Neural crest cell (in vitro differentiated cells): ENCODE data around the gene H2AZ1. TPM values are rescaled to one million over a fixed set of nuclear protein-coding genes. Genes with fewer than 3 reads are reported as not detected.

Experiments used
- DNase-seq: peaks from one replicate; pipeline ENCODE4 v3.0.0; 2021; ENCODE audit warnings: low read depth, mixed read lengths, low spot score
- H3K27ac Mint-ChIP-seq: one replicate; pipeline ENCODE4 v1.8.0; 2021; ENCODE audit warnings: mild to moderate bottlenecking, mixed read lengths; ENCODE audit not compliant: unreplicated experiment
- H3K27me3 Mint-ChIP-seq: 2 replicates; pipeline ENCODE4 v1.8.0; 2021; ENCODE audit warnings: low read depth, mild to moderate bottlenecking, mixed read lengths
- H3K36me3 Mint-ChIP-seq: 2 replicates; pipeline ENCODE4 v1.8.0; 2021; ENCODE audit warnings: low read depth, mild to moderate bottlenecking, mixed read lengths
- H3K4me1 Mint-ChIP-seq: 2 replicates; pipeline ENCODE4 v1.8.0; 2021; ENCODE audit warnings: mixed read lengths
- H3K4me3 Mint-ChIP-seq: one replicate; pipeline ENCODE4 v1.8.0; 2021; ENCODE audit warnings: mild to moderate bottlenecking, mixed read lengths
- H3K9me3 Mint-ChIP-seq: 2 replicates; pipeline ENCODE4 v1.8.0; 2021; ENCODE audit warnings: mixed read lengths
- total RNA-seq: library from RNA; stranded (reverse); gene quantifications from 2 replicates; pipeline ENCODE4 v1.2.1, GENCODE V29; 2021
- TF ChIP-seq, protein P1 (sequence below): fragments of 200-600 bp; sonication (generic); conservative IDR thresholded peaks from 2 replicates; pipeline ENCODE4 v1.5.0; 2021; ENCODE audit warnings: antibody characterized with exemption, mild to moderate bottlenecking

Gene H2AZ1
- total RNA-seq, 1 donor from 2014 or later: 801 TPM

DNA sequence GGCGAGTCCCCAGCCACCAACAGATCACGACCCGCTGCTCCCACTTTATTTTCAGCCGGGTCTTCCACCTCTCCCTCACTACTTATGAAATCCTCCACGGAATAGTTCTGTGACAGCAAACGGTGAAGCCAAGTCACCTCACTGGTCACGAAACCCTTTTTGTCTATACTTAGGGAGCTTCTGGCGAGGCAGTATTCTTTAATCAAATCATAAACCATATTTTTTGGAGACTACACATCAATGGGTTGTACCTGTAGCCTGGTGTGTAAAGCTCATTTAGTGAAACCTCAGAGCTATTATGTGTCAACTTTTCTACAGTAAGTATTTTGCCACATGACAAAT lies 809 bp upstream of the H2AZ1 start:
- peaks cover 18% of the 10 kb centered on the region for H3K4me1 Mint-ChIP-seq
- H3K9me3 Mint-ChIP-seq: no peaks in the 10 kb centered on the region
- H3K36me3 Mint-ChIP-seq: peaks cover 14% of the 10 kb centered on the region
- no peak overlapping the region for H3K27ac Mint-ChIP-seq
- H3K4me3 Mint-ChIP-seq: no peak overlapping the region
- TF ChIP-seq, protein P1, sequence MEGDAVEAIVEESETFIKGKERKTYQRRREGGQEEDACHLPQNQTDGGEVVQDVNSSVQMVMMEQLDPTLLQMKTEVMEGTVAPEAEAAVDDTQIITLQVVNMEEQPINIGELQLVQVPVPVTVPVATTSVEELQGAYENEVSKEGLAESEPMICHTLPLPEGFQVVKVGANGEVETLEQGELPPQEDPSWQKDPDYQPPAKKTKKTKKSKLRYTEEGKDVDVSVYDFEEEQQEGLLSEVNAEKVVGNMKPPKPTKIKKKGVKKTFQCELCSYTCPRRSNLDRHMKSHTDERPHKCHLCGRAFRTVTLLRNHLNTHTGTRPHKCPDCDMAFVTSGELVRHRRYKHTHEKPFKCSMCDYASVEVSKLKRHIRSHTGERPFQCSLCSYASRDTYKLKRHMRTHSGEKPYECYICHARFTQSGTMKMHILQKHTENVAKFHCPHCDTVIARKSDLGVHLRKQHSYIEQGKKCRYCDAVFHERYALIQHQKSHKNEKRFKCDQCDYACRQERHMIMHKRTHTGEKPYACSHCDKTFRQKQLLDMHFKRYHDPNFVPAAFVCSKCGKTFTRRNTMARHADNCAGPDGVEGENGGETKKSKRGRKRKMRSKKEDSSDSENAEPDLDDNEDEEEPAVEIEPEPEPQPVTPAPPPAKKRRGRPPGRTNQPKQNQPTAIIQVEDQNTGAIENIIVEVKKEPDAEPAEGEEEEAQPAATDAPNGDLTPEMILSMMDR: no peak
- DNase-seq: no peak
- H3K27me3 Mint-ChIP-seq: peaks cover 4% of the 10 kb centered on the region

DNA sequence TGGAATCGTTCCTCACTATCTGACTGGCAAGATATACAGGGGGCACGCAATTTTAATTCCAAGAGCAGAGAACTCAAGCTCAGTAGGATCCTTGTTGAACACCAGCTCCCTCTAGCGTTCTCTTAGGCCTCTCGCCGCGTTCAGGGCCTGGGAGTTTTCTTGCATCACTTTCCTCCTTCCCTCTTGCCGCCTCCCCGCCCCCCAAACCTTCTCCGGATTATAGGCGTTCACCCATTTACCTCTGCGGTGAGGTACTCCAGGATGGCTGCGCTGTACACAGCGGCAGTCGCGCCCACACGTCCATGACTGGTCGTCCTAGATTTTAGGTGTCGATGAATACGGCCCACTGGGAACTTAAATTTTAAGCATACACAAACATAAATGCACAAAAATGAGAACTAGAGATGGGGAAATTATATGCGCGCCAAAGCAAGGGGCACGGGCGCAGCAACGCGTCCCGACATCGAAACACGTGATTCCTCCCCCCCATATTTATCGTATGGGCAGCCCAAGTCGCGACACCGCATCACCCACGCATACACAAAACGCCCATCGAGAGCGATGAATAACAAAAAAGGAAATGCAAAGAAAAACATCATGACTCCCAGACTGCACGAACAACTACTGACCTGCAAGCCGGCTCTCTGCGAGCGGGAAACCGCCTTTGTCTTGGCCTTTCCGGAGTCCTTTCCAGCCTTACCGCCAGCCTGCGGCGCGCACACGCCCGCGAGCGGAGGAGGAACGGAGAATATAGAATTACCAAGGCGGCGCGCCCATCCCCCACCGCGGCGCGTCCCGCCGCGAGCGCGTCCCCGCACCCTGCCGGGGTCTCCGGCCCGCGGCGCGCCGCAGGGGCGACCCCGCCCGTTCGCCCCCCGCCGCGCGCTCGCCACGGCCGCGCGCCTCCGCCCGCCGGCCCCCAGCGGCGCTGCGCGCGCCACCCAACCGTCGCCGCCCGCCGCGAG lies 759 bp downstream of the H2AZ1 start:
- DNase-seq: peak; percentile 81
- H3K36me3 Mint-ChIP-seq: peaks cover 19% of the 10 kb centered on the region
- H3K27ac Mint-ChIP-seq: no peak overlapping the region
- peaks cover 31% of the 10 kb centered on the region for H3K4me1 Mint-ChIP-seq
- peaks cover 6% of the 10 kb centered on the region for H3K27me3 Mint-ChIP-seq
- H3K4me3 Mint-ChIP-seq: no peak overlapping the region
- TF ChIP-seq, protein P1: peak; percentile 85
- H3K9me3 Mint-ChIP-seq: no peaks in the 10 kb centered on the region

DNA sequence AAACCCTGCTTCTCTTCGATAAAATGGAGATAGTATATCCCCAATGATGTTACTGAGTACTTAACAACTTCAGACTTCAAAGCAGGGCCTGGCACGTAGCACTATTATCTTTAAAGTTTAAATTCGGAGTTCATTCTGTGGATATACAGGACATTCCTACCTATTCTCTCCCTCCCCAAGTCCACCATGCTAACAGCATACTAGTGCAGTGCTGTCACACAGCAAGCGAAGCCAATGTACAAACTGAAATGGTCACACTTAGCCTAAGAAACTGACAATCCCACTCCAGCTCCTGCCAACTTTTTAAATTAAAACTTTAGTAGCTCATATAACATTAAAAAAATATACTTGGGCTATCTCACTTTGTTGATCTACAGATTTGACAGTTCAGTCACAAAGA lies 2.5 kb downstream of the H2AZ1 start:
- TF ChIP-seq, protein P1: no peak
- H3K4me1 Mint-ChIP-seq: peaks cover 46% of the 10 kb centered on the region
- H3K36me3 Mint-ChIP-seq: peaks cover 24% of the 10 kb centered on the region
- peaks cover 6% of the 10 kb centered on the region for H3K27me3 Mint-ChIP-seq
- no peak overlapping the region for H3K4me3 Mint-ChIP-seq
- no peaks in the 10 kb centered on the region for H3K9me3 Mint-ChIP-seq
- DNase-seq: no peak
- no peak overlapping the region for H3K27ac Mint-ChIP-seq

DNA sequence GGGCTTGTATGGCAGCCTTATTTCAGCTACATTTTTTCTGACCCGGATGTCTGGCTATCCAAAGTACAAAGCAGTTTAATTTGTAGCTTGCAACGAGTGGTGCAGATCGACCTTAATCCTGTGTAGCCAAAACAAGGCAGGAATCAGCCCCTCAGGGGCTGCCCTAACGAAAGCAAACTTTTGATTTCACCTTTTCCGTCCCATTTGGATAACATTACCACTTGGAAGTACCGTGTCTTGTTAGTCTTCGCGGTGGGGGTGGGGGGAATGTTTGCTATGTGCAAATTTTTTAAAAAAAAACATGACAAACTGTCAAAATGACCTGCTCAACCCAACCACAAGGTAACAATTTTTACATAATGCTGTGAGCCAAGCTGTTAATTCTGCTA lies 2.9 kb downstream of the H2AZ1 start:
- peak overlapping the region; percentile 96 for H3K27ac Mint-ChIP-seq

DNA sequence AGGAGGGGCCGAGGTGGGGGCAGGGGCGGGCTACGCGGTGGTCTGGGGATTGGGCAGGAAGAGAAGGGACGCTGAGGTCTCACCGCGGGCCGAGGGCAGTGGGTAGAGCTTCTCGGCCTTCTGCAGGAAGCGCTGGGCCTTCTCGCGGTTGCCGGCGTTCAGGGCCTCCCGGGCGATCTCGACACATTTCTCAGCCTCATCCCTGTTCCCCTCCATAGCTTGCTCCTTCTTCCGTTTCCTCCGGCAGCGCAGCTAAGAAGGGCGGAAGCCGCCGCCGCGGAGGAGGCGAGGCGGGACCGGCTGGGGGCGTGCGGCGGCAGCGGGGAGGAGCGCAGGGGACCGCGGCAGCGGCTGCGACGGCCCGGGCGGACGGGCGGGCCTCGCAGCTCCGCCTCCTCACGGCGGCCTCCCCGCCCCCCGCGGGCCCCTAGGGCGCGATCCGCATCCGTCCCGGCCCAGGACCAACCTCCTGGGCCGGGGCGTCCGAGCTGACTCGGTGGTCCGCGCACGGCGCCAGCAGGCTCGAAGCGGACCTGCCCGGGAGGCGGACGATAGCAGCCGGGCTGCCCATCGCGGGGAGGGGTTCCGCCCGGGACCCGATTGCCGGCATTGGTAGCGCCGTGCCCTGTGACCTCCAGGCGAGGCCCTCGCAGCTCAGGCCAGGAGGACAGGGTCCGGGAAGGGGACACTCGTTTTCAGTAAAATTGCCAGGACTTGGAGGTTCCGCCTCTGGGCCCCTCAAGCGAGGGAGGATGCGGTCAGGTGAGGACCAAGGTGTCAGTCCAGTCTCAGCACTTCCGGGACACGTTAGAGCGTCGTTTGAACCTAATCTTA lies 3.5 kb downstream of the H2AZ1 start, which contains the start of gene DNAJB14:
Gene DNAJB14 (minus strand): TSS at position 263 of the 834 bp plus-strand sequence. CDS start 47 bp downstream, at position 216.
- Mint-ChIP-seq H3K4me1 (peaks cover 47% of the 10 kb centered on the region), H3K9me3 (no peaks in the 10 kb centered on the region), H3K27me3 (peaks cover 6% of the 10 kb centered on the region), H3K4me3 (peak within 1 kb of the TSS; percentile 99), H3K27ac (peak within 1 kb of the TSS; percentile 98), H3K36me3 (peaks cover 24% of the 10 kb centered on the region)
- peak; percentile 59 for DNase-seq
- TF ChIP-seq, protein P1: no peak

More for the DNA sequence above, 2.9 kb downstream of the H2AZ1 start:
- peaks cover 47% of the 10 kb centered on the region for H3K4me1 Mint-ChIP-seq
- TF ChIP-seq, protein P1: no peak
- H3K36me3 Mint-ChIP-seq: peaks cover 24% of the 10 kb centered on the region
- no peaks in the 10 kb centered on the region for H3K9me3 Mint-ChIP-seq
- DNase-seq: no peak
- no peak overlapping the region for H3K4me3 Mint-ChIP-seq
- peaks cover 6% of the 10 kb centered on the region for H3K27me3 Mint-ChIP-seq
